Measurements from ENCODE around the gene CSRP3.
"Not testable (repeated sequence)": the region's sequence is repeated elsewhere in the genome, so short reads cannot be mapped to it uniquely, and the experiment has no call there.

CSRP3 gene

GRCh38 chr11:19185516-19186052 lies 16.2 kb downstream of the CSRP3 start:
- DNase-seq (ENCODE audit: low spot score): no peak

GRCh38 chr11:19185036-19185435 lies 16.7 kb downstream of the CSRP3 start:
- DNase-seq (ENCODE audit: low spot score): no peak

- no peak for DNase-seq (ENCODE audit: low spot score)
Measured at GRCh38 chr11:19183646-19184045, 18.1 kb downstream of the CSRP3 start.

- DNase-seq (ENCODE audit: low spot score): no peak
Measured at GRCh38 chr11:19181531-19182261, 20.1 kb downstream of the CSRP3 start.

GRCh38 chr11:19176629-19177186 lies 25.1 kb downstream of the CSRP3 start:
- no peak for DNase-seq (ENCODE audit: low spot score)

- DNase-seq (ENCODE audit: low spot score): no peak
Measured at GRCh38 chr11:19173964-19174638, 27.7 kb downstream of the CSRP3 start.

GRCh38 chr11:19173004-19173689 lies 28.6 kb downstream of the CSRP3 start:
- no peak for DNase-seq (ENCODE audit: low spot score)

- no peak for DNase-seq (ENCODE audit: low spot score)
Measured at GRCh38 chr11:19168090-19168489, 33.7 kb downstream of the CSRP3 start.

GRCh38 chr11:19164881-19165280 lies 36.9 kb downstream of the CSRP3 start:
- no peak for DNase-seq (ENCODE audit: low spot score)

GRCh38 chr11:19164230-19164855 lies 37.4 kb downstream of the CSRP3 start:
- no peak for DNase-seq (ENCODE audit: low spot score)

- no peak for DNase-seq (ENCODE audit: low spot score)
Measured at GRCh38 chr11:19163617-19164016, 38.2 kb downstream of the CSRP3 start.

GRCh38 chr11:19162951-19163505 lies 38.8 kb downstream of the CSRP3 start:
- no peak for DNase-seq (ENCODE audit: low spot score)

- no peak for DNase-seq (ENCODE audit: low spot score)
Measured at GRCh38 chr11:19161651-19162050, 40.1 kb downstream of the CSRP3 start.

- DNase-seq (ENCODE audit: low spot score): no peak
Measured at GRCh38 chr11:19160847-19161246, 40.9 kb downstream of the CSRP3 start.

- DNase-seq (ENCODE audit: low spot score): no peak
Measured at GRCh38 chr11:19156892-19157291, 44.9 kb downstream of the CSRP3 start.

- DNase-seq (ENCODE audit: low spot score): no peak
Measured at GRCh38 chr11:19145319-19145718, 56.5 kb downstream of the CSRP3 start.

- not testable (repeated sequence) for DNase-seq (ENCODE audit: low spot score)
Measured at GRCh38 chr11:19136884-19137283, 64.9 kb downstream of the CSRP3 start.

- DNase-seq (ENCODE audit: low spot score): no peak
Measured at GRCh38 chr11:19134004-19134403, 67.8 kb downstream of the CSRP3 start.
